Progenitor cell of endocrine pancreas (in vitro differentiated cells): ENCODE results near the gene FSHR. TPM values are rescaled to one million over a fixed set of nuclear protein-coding genes. Genes with fewer than 3 reads are reported as not detected.

Experiments
- DNase-seq: peaks from one replicate; pipeline ENCODE4 v3.0.0; 2021; ENCODE audit warnings: low spot score; ENCODE audit not compliant: unreplicated experiment
- H3K27ac Mint-ChIP-seq: 2 replicates; pipeline ENCODE4 v1.8.0; 2021; ENCODE audit warnings: mild to moderate bottlenecking, moderate library complexity, mixed read lengths
- H3K27me3 Mint-ChIP-seq: 2 replicates; pipeline ENCODE4 v1.8.0; 2021; ENCODE audit warnings: mixed read lengths
- H3K36me3 Mint-ChIP-seq: 2 replicates; pipeline ENCODE4 v1.8.0; 2022; ENCODE audit warnings: mixed read lengths; ENCODE audit not compliant: insufficient read depth
- H3K4me1 Mint-ChIP-seq: 2 replicates; pipeline ENCODE4 v1.8.0; 2021; ENCODE audit warnings: low read depth, mixed read lengths
- H3K4me3 Mint-ChIP-seq: 2 replicates; pipeline ENCODE4 v1.8.0; 2021; ENCODE audit warnings: low read depth, mild to moderate bottlenecking, moderate library complexity, mixed read lengths
- H3K9me3 Mint-ChIP-seq: 2 replicates; pipeline ENCODE4 v1.8.0; 2021; ENCODE audit warnings: low read depth, mixed read lengths
- total RNA-seq: library from RNA; stranded (reverse); gene quantifications from 2 replicates; pipeline ENCODE4 v1.2.1, GENCODE V29; 2021
- TF ChIP-seq, protein P1 (sequence below): fragments of 200-600 bp; sonication (generic); IDR thresholded peaks from one replicate; pipeline ENCODE4 v1.5.0; 2021; ENCODE audit warnings: antibody characterized with exemption, mild to moderate bottlenecking; ENCODE audit not compliant: unreplicated experiment

Gene FSHR
- total RNA-seq, 1 donor from 2014 or later: 0.74 TPM

DNA sequence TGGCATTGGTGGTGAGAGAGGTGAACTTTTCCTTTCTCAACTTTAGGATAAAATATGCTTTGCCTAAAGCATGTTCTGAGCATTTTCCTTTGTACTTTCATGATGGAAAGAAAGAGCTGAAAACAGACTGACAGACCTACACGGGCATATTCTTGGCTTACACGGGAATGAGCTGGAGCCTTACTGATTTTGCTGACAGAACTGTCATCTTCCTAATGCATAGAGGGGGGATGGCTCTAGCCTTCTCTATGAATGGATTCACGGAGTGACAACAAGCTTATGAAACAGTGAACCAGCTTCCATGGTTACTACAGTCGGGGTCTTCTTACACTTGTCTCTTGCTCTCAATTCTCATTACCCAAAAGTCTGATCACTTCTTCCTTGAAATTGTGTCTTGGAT is 32.2 kb downstream of the FSHR start:
- H3K4me3 Mint-ChIP-seq: no peak overlapping the region
- no peaks in the 10 kb centered on the region for H3K36me3 Mint-ChIP-seq
- TF ChIP-seq, protein P1, sequence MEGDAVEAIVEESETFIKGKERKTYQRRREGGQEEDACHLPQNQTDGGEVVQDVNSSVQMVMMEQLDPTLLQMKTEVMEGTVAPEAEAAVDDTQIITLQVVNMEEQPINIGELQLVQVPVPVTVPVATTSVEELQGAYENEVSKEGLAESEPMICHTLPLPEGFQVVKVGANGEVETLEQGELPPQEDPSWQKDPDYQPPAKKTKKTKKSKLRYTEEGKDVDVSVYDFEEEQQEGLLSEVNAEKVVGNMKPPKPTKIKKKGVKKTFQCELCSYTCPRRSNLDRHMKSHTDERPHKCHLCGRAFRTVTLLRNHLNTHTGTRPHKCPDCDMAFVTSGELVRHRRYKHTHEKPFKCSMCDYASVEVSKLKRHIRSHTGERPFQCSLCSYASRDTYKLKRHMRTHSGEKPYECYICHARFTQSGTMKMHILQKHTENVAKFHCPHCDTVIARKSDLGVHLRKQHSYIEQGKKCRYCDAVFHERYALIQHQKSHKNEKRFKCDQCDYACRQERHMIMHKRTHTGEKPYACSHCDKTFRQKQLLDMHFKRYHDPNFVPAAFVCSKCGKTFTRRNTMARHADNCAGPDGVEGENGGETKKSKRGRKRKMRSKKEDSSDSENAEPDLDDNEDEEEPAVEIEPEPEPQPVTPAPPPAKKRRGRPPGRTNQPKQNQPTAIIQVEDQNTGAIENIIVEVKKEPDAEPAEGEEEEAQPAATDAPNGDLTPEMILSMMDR: no peak
- no peaks in the 10 kb centered on the region for H3K9me3 Mint-ChIP-seq
- H3K27me3 Mint-ChIP-seq: peaks cover 4% of the 10 kb centered on the region
- DNase-seq: no peak
- H3K4me1 Mint-ChIP-seq: peaks cover 11% of the 10 kb centered on the region
- H3K27ac Mint-ChIP-seq: no peak overlapping the region

- H3K27me3 Mint-ChIP-seq: no peaks in the 10 kb centered on the region
- no peak for DNase-seq
- TF ChIP-seq, protein P1: no peak
- H3K4me1 Mint-ChIP-seq: peaks cover 5% of the 10 kb centered on the region
- no peak overlapping the region for H3K27ac Mint-ChIP-seq
- H3K9me3 Mint-ChIP-seq: no peaks in the 10 kb centered on the region
- H3K36me3 Mint-ChIP-seq: no peaks in the 10 kb centered on the region
- no peak overlapping the region for H3K4me3 Mint-ChIP-seq
Measured at GRCh38 chr2:49113046-49113445, 41.3 kb downstream of the FSHR start.

- peaks cover 5% of the 10 kb centered on the region for H3K4me1 Mint-ChIP-seq
- no peak overlapping the region for H3K4me3 Mint-ChIP-seq
- TF ChIP-seq, protein P1: no peak
- H3K36me3 Mint-ChIP-seq: no peaks in the 10 kb centered on the region
- H3K27ac Mint-ChIP-seq: peak overlapping the region; percentile 68
- DNase-seq: no peak
- no peaks in the 10 kb centered on the region for H3K9me3 Mint-ChIP-seq
- no peaks in the 10 kb centered on the region for H3K27me3 Mint-ChIP-seq
Measured at GRCh38 chr2:49111456-49111855, 42.9 kb downstream of the FSHR start.

- H3K4me1 Mint-ChIP-seq: peaks cover 5% of the 10 kb centered on the region
- TF ChIP-seq, protein P1: no peak
- no peak for DNase-seq
- peak overlapping the region; percentile 68 for H3K27ac Mint-ChIP-seq
- H3K4me3 Mint-ChIP-seq: no peak overlapping the region
- H3K9me3 Mint-ChIP-seq: no peaks in the 10 kb centered on the region
- no peaks in the 10 kb centered on the region for H3K36me3 Mint-ChIP-seq
- no peaks in the 10 kb centered on the region for H3K27me3 Mint-ChIP-seq
Measured at GRCh38 chr2:49111006-49111405, 43.3 kb downstream of the FSHR start.

DNA sequence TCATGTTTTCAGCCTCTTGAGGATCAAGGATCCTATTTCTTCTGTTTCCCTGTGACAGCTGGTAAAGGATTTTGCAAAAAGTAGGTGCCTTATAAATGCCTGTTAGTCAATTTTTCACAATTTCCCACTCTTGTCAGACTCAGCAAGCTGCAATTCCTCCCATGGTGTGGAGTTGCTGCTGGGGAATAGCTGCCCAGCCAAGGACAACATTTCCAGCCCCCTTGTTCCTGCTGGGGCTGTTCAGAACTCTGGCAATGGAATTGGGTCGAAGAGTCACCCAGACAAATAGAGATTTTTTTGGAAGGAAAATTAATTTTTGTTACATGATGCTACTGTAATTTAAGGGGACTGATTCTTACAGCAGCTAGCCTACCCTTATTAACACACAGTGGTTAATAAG is 43.7 kb downstream of the FSHR start:
- no peaks in the 10 kb centered on the region for H3K36me3 Mint-ChIP-seq
- H3K9me3 Mint-ChIP-seq: no peaks in the 10 kb centered on the region
- H3K27ac Mint-ChIP-seq: no peak overlapping the region
- peaks cover 5% of the 10 kb centered on the region for H3K4me1 Mint-ChIP-seq
- H3K27me3 Mint-ChIP-seq: no peaks in the 10 kb centered on the region
- no peak for DNase-seq
- TF ChIP-seq, protein P1: no peak
- no peak overlapping the region for H3K4me3 Mint-ChIP-seq
